H9 (cell line): ENCODE results near the gene AMDHD2. TPM values are rescaled to one million over a fixed set of nuclear protein-coding genes. Genes with fewer than 3 reads are reported as not detected.

Experiments
- DNase-seq: peaks from one replicate; pipeline ENCODE4 v3.0.0-alpha.2; 2017
- H2AFZ ChIP-seq: one replicate; pipeline ENCODE4 v1.6.1; 2013; ENCODE audit warnings: mild to moderate bottlenecking, low read length, control low read depth, moderate library complexity
- H2AK5ac ChIP-seq: 2 replicates; pipeline ENCODE4 v1.6.1; 2013; ENCODE audit warnings: low read length, control low read depth, mixed read lengths; ENCODE audit not compliant: insufficient read length
- H2BK120ac ChIP-seq: one replicate; pipeline ENCODE4 v1.6.1; 2013; ENCODE audit warnings: low read depth, mild to moderate bottlenecking, low read length, control low read depth, inconsistent platforms; ENCODE audit not compliant: poor library complexity, severe bottlenecking
- H2BK12ac ChIP-seq: 2 replicates; pipeline ENCODE4 v1.6.1; 2013; ENCODE audit warnings: low read length, control low read depth, mixed read lengths, low read depth; ENCODE audit not compliant: insufficient read length
- H2BK15ac ChIP-seq: 2 replicates; pipeline ENCODE4 v1.6.1; 2013; ENCODE audit warnings: low read depth, low read length, control low read depth
- H2BK20ac ChIP-seq: one replicate; pipeline ENCODE4 v1.6.1; 2013; ENCODE audit warnings: low read depth, mild to moderate bottlenecking, low read length, control low read depth, inconsistent platforms; ENCODE audit not compliant: poor library complexity, severe bottlenecking
- H2BK5ac ChIP-seq: 2 replicates; pipeline ENCODE4 v1.6.1; 2013; ENCODE audit warnings: low read length, control low read depth, mixed read lengths; ENCODE audit not compliant: insufficient read length
- H3K14ac ChIP-seq: 2 replicates; pipeline ENCODE4 v1.6.1; 2013; ENCODE audit warnings: low read length, control low read depth; ENCODE audit not compliant: insufficient read depth
- H3K18ac ChIP-seq: 2 replicates; pipeline ENCODE4 v1.6.1; 2013; ENCODE audit warnings: low read depth, mild to moderate bottlenecking, mixed read lengths, low read length, control low read depth; ENCODE audit not compliant: insufficient read length
- H3K23ac ChIP-seq: 2 replicates; pipeline ENCODE4 v1.6.1; 2013; ENCODE audit warnings: low read length, control low read depth, mixed read lengths, low read depth; ENCODE audit not compliant: insufficient read length
- H3K23me2 ChIP-seq: 2 replicates; pipeline ENCODE4 v1.6.1; 2013; ENCODE audit warnings: low read depth, mild to moderate bottlenecking, mixed read lengths, low read length, control low read depth; ENCODE audit not compliant: insufficient read length, poor library complexity, severe bottlenecking
- H3K27ac ChIP-seq: 2 replicates; pipeline ENCODE4 v1.5.1; 2013; ENCODE audit warnings: low read length, control low read depth, mixed read lengths, low read depth; ENCODE audit not compliant: insufficient read length
- H3K27me3 ChIP-seq: 2 replicates; pipeline ENCODE4 v1.6.1; 2013; ENCODE audit warnings: low read length, control low read depth, inconsistent platforms; ENCODE audit not compliant: insufficient read depth
- H3K4ac ChIP-seq: 2 replicates; pipeline ENCODE4 v1.6.1; 2013; ENCODE audit warnings: low read depth, mild to moderate bottlenecking, control low read depth, inconsistent platforms, low read length, moderate library complexity
- H3K4me1 ChIP-seq: 2 replicates; pipeline ENCODE4 v1.6.1; 2013; ENCODE audit warnings: low read length, control low read depth, inconsistent platforms; ENCODE audit not compliant: insufficient read depth
- H3K4me2 ChIP-seq: 2 replicates; pipeline ENCODE4 v1.6.1; 2013; ENCODE audit warnings: low read length, control low read depth, mixed read lengths; ENCODE audit not compliant: insufficient read length, insufficient read depth
- H3K56ac ChIP-seq: 2 replicates; pipeline ENCODE4 v1.6.1; 2013; ENCODE audit warnings: low read depth, mild to moderate bottlenecking, mixed read lengths, low read length, control low read depth; ENCODE audit not compliant: insufficient read length
- H3K79me1 ChIP-seq: 2 replicates; pipeline ENCODE4 v1.6.1; 2013; ENCODE audit warnings: low read depth, mild to moderate bottlenecking, moderate library complexity, low read length, control low read depth, inconsistent platforms; ENCODE audit not compliant: insufficient read depth, poor library complexity, severe bottlenecking
- H3K79me2 ChIP-seq: 2 replicates; pipeline ENCODE4 v1.6.1; 2013; ENCODE audit warnings: low read length, control low read depth, inconsistent platforms; ENCODE audit not compliant: insufficient read depth
- H3K9ac ChIP-seq: 2 replicates; pipeline ENCODE4 v1.6.1; 2013; ENCODE audit warnings: low read length, control low read depth, mixed read lengths; ENCODE audit not compliant: insufficient read length; ENCODE audit errors: extremely low read depth
- H3K9me3 ChIP-seq: one replicate; pipeline ENCODE4 v1.6.1; 2013; ENCODE audit warnings: low read depth, low read length, inconsistent platforms; ENCODE audit not compliant: control insufficient read depth
- H3T11ph ChIP-seq: one replicate; pipeline ENCODE4 v1.6.1; 2013; ENCODE audit warnings: mild to moderate bottlenecking, low read length, control low read depth, inconsistent platforms
- H4K20me1 ChIP-seq: one replicate; pipeline ENCODE4 v1.6.1; 2013; ENCODE audit not compliant: control insufficient read depth, insufficient read length, insufficient read depth
- H4K5ac ChIP-seq: 2 replicates; pipeline ENCODE4 v1.6.1; 2013; ENCODE audit warnings: low read depth, mild to moderate bottlenecking, mixed read lengths, low read length, control low read depth; ENCODE audit not compliant: insufficient read length
- H4K8ac ChIP-seq: replicated peaks from 2 replicates; pipeline ENCODE4 v1.6.1; 2013; ENCODE audit warnings: low read length, control low read depth, mixed read lengths, low read depth; ENCODE audit not compliant: insufficient read length
- H4K91ac ChIP-seq: 2 replicates; pipeline ENCODE4 v1.6.1; 2013; ENCODE audit warnings: low read depth, mild to moderate bottlenecking, moderate library complexity, mixed read lengths, low read length, control low read depth; ENCODE audit not compliant: insufficient read length
- H3K27ac Mint-ChIP-seq, 3 experiments: 2 replicates in 2 of 3; 3 replicates in 1 of 3; pipeline ENCODE4 v1.8.0; 2020 to 2021; ENCODE audit warnings: mixed read lengths in 3 of 3, mild to moderate bottlenecking in 1 of 3, moderate library complexity in 1 of 3
- H3K27me3 Mint-ChIP-seq: 2 replicates; pipeline ENCODE4 v1.8.0; 2021; ENCODE audit warnings: low read depth, mild to moderate bottlenecking, moderate library complexity, mixed read lengths
- H3K36me3 Mint-ChIP-seq, 3 experiments: 2 replicates in 2 of 3; 3 replicates in 1 of 3; pipeline ENCODE4 v1.8.0; 2020 to 2021; ENCODE audit warnings: low read depth in 3 of 3, mixed read lengths in 3 of 3; ENCODE audit not compliant: insufficient read depth in 1 of 3
- H3K4me1 Mint-ChIP-seq, 2 experiments: 2 replicates each; pipeline ENCODE4 v1.8.0; 2020; ENCODE audit warnings: mixed read lengths in 2 of 2
- H3K4me3 Mint-ChIP-seq, 2 experiments: 2 replicates in 1 of 2; 3 replicates in 1 of 2; pipeline ENCODE4 v1.8.0; 2020 to 2021; ENCODE audit warnings: mild to moderate bottlenecking in 2 of 2, mixed read lengths in 2 of 2, moderate library complexity in 1 of 2
- H3K9me3 Mint-ChIP-seq, 2 experiments: 2 replicates in 1 of 2; 3 replicates in 1 of 2; pipeline ENCODE4 v1.8.0; 2020; ENCODE audit warnings: mild to moderate bottlenecking in 2 of 2, mixed read lengths in 2 of 2, moderate library complexity in 1 of 2
- CTCF ChIP-seq: fragments of 200-600 bp; sonication (generic); conservative IDR thresholded peaks from 3 replicates; pipeline ENCODE4 v1.8.0; 2021; ENCODE audit warnings: antibody characterized with exemption, mild to moderate bottlenecking
- WGBS: extraction: QIAGEN DNeasy Blood & Tissue Kit; methylation state at CpG from one replicate; pipeline ENCODE4 v1.1.7; 2013; ENCODE audit warnings: missing lambda C conversion rate, low lambda C conversion rate, mixed read lengths; ENCODE audit not compliant: insufficient read length; ENCODE audit errors: extremely low coverage; 5-methylcytosine and 5-hydroxymethylcytosine counted together
- total RNA-seq: library from RNA; stranded (reverse); gene quantifications from 2 replicates; pipeline ENCODE4 v1.2.1, GENCODE V29; 2021

Gene AMDHD2
- total RNA-seq, 1 experiment from 2014 or later = 61.5 TPM

- no peak within 1 kb of the TSS for H3T11ph ChIP-seq
- no peak within 1 kb of the TSS for H3K56ac ChIP-seq
- H3K4me2 ChIP-seq = peak within 1 kb of the TSS; percentile 78
- no peaks in the 10 kb centered on the region for H3K79me1 ChIP-seq
- H3K27ac ChIP-seq = no peak within 1 kb of the TSS
- peaks cover 4% of the 10 kb centered on the region; the same call in 1 of the 2 replicates for H3K27me3 Mint-ChIP-seq
- H3K4me1 Mint-ChIP-seq = peaks cover 4 to 11% of the 10 kb centered on the region in 2 experiments
- H2BK20ac ChIP-seq = no peak within 1 kb of the TSS
- H3K14ac ChIP-seq = peak within 1 kb of the TSS; percentile 47; the same call in 1 of the 2 replicates
- H3K79me2 ChIP-seq = no peaks in the 10 kb centered on the region
- no peak within 1 kb of the TSS for H4K91ac ChIP-seq
- peaks cover 0 to 2% of the 10 kb centered on the region in 2 experiments; a peak in 1 of 5 replicates for H3K9me3 Mint-ChIP-seq
- no peak within 1 kb of the TSS for H2AFZ ChIP-seq
- peak within 1 kb of the TSS; percentile 76 to 90 (median 77); a peak in 5 of 7 replicates for H3K27ac Mint-ChIP-seq
- no peak within 1 kb of the TSS for H3K23ac ChIP-seq
- H4K20me1 ChIP-seq = no peaks in the 10 kb centered on the region
- no peak within 1 kb of the TSS for H4K5ac ChIP-seq
- H3K18ac ChIP-seq = peak within 1 kb of the TSS; percentile 44
- no peak within 1 kb of the TSS for H2AK5ac ChIP-seq
- H2BK120ac ChIP-seq = no peak within 1 kb of the TSS
- H3K27me3 ChIP-seq = no peaks in the 10 kb centered on the region
- no peak within 1 kb of the TSS for H2BK5ac ChIP-seq
- H3K9ac ChIP-seq = peak within 1 kb of the TSS; percentile 0
- H2BK12ac ChIP-seq = no peak within 1 kb of the TSS
- H3K4me3 Mint-ChIP-seq = peak within 1 kb of the TSS; percentile 79 to 98
- DNase-seq = peak; percentile 47
- H4K8ac ChIP-seq = no peak within 1 kb of the TSS
- TF ChIP-seq CTCF = no peak
- no CpG with 5 or more reads among the region's 11 CpGs for WGBS
- no peaks in the 10 kb centered on the region for H3K4me1 ChIP-seq
- H3K23me2 ChIP-seq = peaks cover 10% of the 10 kb centered on the region
- no peaks in the 10 kb centered on the region for H3K9me3 ChIP-seq
- H2BK15ac ChIP-seq = no peak within 1 kb of the TSS
- H3K4ac ChIP-seq = no peak within 1 kb of the TSS
- H3K36me3 Mint-ChIP-seq = peaks cover 2 to 19% (median 3%) of the 10 kb centered on the region in 3 experiments; a peak in 6 of 7 replicates
Observed at GRCh38 chr16:2531371-2531695, 11.2 kb downstream of the AMDHD2 start, which contains the start of gene CEMP1. TSS of gene CEMP1 (minus strand) at chr16:2531408. CDS start at chr16:2531073, 335 bp downstream.
